CD4-positive, alpha-beta T cell treated with Interleukin-1 beta for 1 hour (primary cell): ENCODE data around the gene EMP1.

ENCODE experiments used
- DNase-seq, 2 donors: peaks; one replicate each; pipeline ENCODE4 v3.0.0-alpha.2; 2020 to 2022

EMP1 gene

GRCh38 chr12:13198241-13198640, 1.7 kb downstream of the EMP1 start:
- no peak for DNase-seq

DNA sequence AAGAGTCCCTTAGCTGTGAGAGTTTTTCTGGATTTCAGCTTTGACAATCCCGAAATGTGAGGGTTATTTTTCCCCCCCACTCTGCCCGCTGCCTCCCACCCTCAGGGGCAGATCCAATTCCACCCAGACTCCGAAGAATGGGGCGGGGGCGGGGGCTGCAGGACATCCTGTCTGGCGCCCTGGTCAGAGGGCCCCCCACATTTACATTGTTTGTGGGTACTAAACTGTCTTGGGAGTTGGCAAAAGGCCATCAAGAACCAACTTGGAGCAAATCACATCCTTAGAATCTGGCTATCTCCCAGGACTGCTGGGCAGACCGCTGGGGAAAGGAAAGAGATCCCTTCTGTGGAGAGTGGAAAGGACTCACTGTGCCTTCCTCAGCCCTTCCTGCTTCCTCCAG, 2.4 kb downstream of the EMP1 start:
- no peak for DNase-seq

- DNase-seq, result no peak
Observed at GRCh38 chr12:13199592-13199991, 3.1 kb downstream of the EMP1 start.

- no peak for DNase-seq
Observed at GRCh38 chr12:13200841-13201240, 4.3 kb downstream of the EMP1 start.

- no peak for DNase-seq
Observed at GRCh38 chr12:13203034-13203922, 6.8 kb downstream of the EMP1 start.

- no peak for DNase-seq
Observed at GRCh38 chr12:13204428-13204827, 7.9 kb downstream of the EMP1 start.

DNA sequence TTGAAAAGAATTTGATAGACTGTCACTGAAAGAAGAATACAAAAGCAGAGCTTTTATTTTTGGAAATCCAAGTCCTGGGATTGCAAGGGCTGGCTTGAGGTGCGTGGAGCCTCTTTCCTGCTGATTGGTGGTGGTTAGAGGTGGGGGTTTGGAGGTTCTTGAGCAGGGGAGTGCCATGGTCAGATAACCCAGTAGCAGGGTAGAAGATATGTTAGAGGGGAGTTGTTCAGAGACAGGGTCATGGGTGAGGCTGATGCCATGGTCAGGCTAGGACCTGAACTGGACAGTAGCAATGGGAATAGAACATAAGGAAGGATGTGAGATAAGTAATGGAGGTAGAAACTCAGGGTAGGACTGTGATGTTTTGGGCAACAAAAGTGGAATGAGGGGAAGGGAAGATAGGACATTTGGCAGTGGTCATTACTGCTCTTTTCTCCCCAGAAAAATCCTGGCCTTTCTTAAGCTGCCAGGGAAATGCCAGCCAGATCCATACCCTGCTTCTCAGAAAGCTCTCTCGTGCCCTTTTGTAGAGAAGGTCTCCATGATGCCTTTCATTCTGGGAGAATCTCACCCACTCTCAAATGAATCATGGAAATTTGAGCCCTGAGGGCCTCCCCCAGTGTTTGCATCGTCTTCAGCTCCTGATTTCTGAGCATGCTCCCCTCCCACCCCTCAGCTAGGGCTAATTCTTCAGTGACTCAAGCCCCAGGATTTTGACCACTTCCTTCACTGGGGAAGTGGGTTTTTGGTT, 9.5 kb downstream of the EMP1 start:
- DNase-seq, result no peak

DNA sequence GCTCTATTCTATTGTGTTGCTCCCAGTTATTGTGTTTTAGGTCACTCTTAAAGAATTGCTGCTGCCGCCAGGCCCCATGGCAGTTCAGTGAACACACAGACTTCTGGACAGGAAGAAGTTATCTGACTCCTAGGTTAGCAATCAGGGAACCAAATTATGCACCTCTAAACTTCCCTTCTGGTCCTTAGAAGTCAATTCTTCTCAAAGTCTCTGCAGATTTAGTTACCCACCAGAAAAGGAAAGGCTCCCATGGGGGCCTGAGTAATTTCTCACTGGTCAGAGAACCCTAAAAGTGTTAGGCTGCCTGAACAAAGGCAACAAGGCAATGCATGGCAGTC, 10.0 kb downstream of the EMP1 start:
- no peak for DNase-seq

- peak in 1 of 2 donors; percentile 12 for DNase-seq
Observed at GRCh38 chr12:13208533-13209435, 12.3 kb downstream of the EMP1 start.

GRCh38 chr12:13209436-13210235, 13.1 kb downstream of the EMP1 start:
- DNase-seq, result no peak

DNA sequence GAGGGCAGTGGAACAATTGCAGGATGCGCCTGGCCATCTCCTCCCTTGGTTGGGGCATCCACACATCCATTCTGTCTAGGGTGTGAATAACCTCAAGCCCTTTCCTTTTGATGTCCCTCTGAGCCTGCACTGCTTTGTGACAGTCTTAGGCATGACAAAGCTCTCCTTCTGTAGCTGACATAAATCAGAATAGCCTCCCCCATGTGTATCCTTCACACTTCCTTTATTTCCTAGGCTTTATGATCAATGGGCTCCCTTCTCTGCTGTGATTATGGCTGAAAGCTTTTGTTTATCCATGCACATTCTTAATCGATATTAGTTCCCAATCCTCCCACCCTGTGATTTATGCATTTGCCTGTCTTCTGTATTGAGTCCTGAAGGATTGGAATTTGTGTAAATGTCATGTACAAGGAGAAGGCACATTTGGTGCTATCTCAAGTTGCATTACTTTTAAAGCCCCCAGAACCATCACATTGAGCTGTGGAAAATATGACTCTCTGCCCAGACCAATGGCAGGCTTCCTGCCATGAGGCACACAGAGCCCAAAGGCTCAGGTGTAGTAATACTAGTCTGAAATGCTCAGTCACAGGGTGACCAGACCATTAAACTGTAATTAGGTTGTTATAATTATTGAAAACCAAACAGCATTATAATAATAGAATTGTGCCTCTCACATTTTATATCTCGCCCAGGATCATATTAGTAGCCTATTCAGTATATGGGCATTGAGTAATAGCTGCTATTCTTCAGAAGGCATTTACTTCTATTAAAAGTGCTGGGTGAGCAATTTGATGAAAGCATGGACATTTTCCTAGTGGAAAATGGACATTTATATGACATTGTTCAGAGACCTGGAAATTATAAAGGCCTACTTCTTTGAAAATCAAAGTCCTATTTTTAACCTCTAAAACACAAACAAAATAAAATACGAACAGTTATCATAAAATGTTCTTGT, 14.0 kb downstream of the EMP1 start:
- no peak for DNase-seq

DNA sequence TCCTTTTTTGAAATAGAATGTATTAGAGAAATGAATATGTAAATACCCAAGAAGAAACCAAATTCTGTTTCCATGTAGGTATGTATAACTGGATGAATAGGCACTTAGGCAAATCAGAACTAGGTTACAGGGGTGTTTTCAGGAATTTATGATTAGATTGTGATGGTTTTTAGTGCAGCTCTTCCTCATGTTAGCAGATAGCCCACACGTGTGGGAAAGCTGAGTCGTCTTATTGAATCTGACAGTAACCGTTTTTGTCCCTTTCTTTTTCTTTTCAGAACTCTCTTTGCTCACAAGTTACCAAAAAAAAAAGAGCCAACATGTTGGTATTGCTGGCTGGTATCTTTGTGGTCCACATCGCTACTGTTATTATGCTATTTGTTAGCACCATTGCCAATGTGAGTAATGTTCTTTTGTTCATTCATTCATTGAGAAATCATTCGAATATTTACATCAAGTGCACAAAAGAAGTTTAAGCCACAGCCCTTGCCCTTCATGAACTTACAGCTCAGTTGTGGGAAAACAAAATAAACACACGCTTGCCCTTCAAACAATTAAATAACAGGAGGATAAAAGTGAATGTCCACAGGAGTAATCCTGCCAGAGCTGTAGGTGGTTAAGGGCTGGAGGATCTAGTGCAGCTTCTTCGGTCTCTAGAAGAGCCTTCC, 14.8 kb downstream of the EMP1 start:
- no peak for DNase-seq

GRCh38 chr12:13211859-13212664, 15.5 kb downstream of the EMP1 start:
- peak; percentile 72 to 81 for DNase-seq

GRCh38 chr12:13215056-13215455, 18.5 kb downstream of the EMP1 start:
- no peak for DNase-seq

- no peak for DNase-seq
Observed at GRCh38 chr12:13218641-13219040, 22.1 kb downstream of the EMP1 start.

DNA sequence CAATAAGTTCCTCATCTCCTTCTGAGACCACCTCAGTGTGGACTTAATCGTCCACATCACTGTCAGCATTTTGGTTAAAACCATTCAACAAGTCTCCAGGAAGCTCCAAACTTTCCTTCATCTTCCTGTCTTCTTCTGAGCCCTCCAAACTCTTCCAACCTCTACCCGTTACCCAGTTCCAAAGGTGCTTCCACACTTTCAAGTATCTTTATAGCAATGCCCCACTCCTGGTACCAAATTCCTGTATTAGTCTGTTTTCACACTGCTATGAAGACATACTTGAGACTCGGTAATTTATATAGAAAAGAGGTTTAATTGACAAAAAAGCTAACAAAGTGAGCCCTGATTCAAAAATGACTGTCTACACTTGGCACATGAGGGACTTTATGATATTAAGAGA, 22.8 kb downstream of the EMP1 start:
- DNase-seq, result no peak

DNA sequence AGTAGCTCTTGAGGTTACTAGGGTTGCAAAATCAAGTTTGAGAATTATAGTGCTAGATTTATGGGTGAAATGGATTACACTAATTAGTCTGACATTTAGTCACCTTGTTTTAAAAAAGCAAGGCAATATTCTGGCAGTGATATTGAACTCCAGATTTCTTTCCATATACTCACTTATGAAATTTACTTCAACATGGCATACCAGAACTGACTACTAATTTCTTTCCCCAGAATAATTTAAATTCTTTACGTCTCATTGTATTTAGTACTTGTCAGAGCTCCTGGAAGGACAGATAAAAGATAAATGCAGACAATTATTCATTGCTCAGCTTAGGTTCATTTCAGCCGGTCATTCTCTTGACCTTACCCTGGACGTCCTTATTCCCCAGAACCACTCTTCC, 24.3 kb downstream of the EMP1 start:
- no peak for DNase-seq

DNA sequence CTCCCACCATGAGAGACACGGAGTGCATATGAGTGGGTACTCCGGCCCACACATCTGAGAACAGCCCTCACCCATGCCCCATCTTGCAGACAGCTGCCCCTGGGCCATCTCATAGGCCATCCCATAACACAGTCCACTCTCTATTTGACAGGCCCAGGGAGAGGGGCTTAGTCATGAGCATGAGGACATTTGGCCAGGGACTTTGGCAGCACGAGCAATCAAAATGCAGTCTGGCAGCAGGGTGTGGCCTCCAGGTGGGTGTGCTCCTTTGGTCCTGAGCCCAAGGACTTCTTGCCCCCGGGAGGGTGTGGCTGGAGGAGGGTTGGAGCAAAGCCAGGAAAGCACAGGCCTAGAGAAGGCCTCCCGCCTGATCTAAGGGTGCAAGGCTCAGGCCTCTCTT, 25.6 kb downstream of the EMP1 start:
- no peak for DNase-seq

DNA sequence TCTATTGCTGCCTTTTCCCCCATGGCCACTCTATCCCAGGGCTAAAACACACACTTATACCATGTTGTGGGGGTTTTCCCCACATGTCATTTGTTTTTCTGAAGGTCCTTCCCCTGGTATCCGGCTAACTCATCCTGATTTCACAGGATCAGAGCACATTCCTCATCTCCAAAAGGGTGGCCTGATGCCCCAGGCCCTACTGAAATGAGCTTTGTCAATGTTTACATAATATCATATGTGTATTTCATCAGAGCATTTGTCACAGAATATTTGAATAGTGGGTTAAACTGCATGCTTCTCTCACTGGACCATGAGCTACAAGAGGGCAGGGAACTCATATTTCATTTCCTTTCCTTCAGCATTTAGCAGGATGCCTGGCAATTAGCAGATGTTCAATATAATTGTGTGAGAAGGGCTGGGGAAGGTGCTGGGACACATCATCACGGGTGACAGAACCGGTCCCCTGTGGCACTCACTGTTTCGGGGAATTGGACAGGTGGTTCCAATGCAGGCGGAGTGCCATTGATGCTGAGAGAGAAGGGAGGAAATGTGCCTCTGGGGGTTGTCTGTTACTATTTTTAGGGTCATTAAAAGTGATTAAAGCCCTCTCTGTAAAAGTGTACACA, 26.8 kb downstream of the EMP1 start:
- no peak for DNase-seq
